Measurements from ENCODE around the gene ARMC9. TPM values are rescaled to one million over a fixed set of nuclear protein-coding genes. Genes with fewer than 3 reads are reported as not detected.
"Not testable (repeated sequence)": the region's sequence is repeated elsewhere in the genome, so short reads cannot be mapped to it uniquely, and the experiment has no call there.

ARMC9 gene
- total RNA-seq, 1 donor from 2014 or later = 27.5 TPM

GRCh38 chr2:231398585-231398984 is 200.2 kb downstream of the ARMC9 start:
- no peak overlapping the region for H3K4me3 ChIP-seq (ENCODE audit: low read depth, low read length)
- DNase-seq (ENCODE audit: low read depth) = no peak
- TF ChIP-seq CTCF (IDR thresholded peaks at IDR 0.05; ENCODE audit: insufficient read depth, low read length, poor library complexity, severe bottlenecking) = no peak
- no peaks in the 10 kb centered on the region for H3K36me3 ChIP-seq (ENCODE audit: control insufficient read depth, insufficient read depth, low read length)
- peaks cover 11% of the 10 kb centered on the region for H3K27me3 ChIP-seq (ENCODE audit: control insufficient read depth, insufficient read depth, low read length)

- Histone ChIP-seq H3K36me3 (ENCODE audit: control insufficient read depth, insufficient read depth, low read length) (no peaks in the 10 kb centered on the region), H3K27me3 (ENCODE audit: control insufficient read depth, insufficient read depth, low read length) (peaks cover 11% of the 10 kb centered on the region), H3K4me3 (ENCODE audit: low read depth, low read length) (no peak overlapping the region)
- DNase-seq (ENCODE audit: low read depth) = no peak
- TF ChIP-seq CTCF (IDR thresholded peaks at IDR 0.05; ENCODE audit: insufficient read depth, low read length, poor library complexity, severe bottlenecking) = no peak
Measured at GRCh38 chr2:231399046-231399852, 200.8 kb downstream of the ARMC9 start.

- peak; percentile 22 for TF ChIP-seq CTCF (IDR thresholded peaks at IDR 0.05; ENCODE audit: insufficient read depth, low read length, poor library complexity, severe bottlenecking)
- no peak for DNase-seq (ENCODE audit: low read depth)
- Histone ChIP-seq H3K27me3 (ENCODE audit: control insufficient read depth, insufficient read depth, low read length) (peaks cover 10% of the 10 kb centered on the region), H3K4me3 (ENCODE audit: low read depth, low read length) (no peak overlapping the region), H3K36me3 (ENCODE audit: control insufficient read depth, insufficient read depth, low read length) (no peaks in the 10 kb centered on the region)
Measured at GRCh38 chr2:231399853-231400680, 201.6 kb downstream of the ARMC9 start.

- H3K36me3 ChIP-seq (ENCODE audit: control insufficient read depth, insufficient read depth, low read length); H3K4me3 ChIP-seq (ENCODE audit: low read depth, low read length); DNase-seq (ENCODE audit: low read depth); H3K27me3 ChIP-seq (ENCODE audit: control insufficient read depth, insufficient read depth, low read length): not testable (repeated sequence)
Measured at GRCh38 chr2:231400681-231401080, 202.2 kb downstream of the ARMC9 start.

- not testable (repeated sequence) for H3K4me3 ChIP-seq (ENCODE audit: low read depth, low read length); H3K27me3 ChIP-seq (ENCODE audit: control insufficient read depth, insufficient read depth, low read length); DNase-seq (ENCODE audit: low read depth); H3K36me3 ChIP-seq (ENCODE audit: control insufficient read depth, insufficient read depth, low read length)
Measured at GRCh38 chr2:231401101-231401500, 202.7 kb downstream of the ARMC9 start.

GRCh38 chr2:231403421-231404182 is 205.2 kb downstream of the ARMC9 start:
- H3K4me3 ChIP-seq (ENCODE audit: low read depth, low read length); H3K27me3 ChIP-seq (ENCODE audit: control insufficient read depth, insufficient read depth, low read length); DNase-seq (ENCODE audit: low read depth); H3K36me3 ChIP-seq (ENCODE audit: control insufficient read depth, insufficient read depth, low read length): not testable (repeated sequence)

GRCh38 chr2:231404183-231404578 is 205.8 kb downstream of the ARMC9 start:
- not testable (repeated sequence) for DNase-seq (ENCODE audit: low read depth)

More at GRCh38 chr2:231404183-231404578, 205.8 kb downstream of the ARMC9 start:
- not testable (repeated sequence) for H3K4me3 ChIP-seq (ENCODE audit: low read depth, low read length); H3K36me3 ChIP-seq (ENCODE audit: control insufficient read depth, insufficient read depth, low read length); H3K27me3 ChIP-seq (ENCODE audit: control insufficient read depth, insufficient read depth, low read length)
